Activated CD4-positive, CD25-positive, alpha-beta regulatory T cell treated with anti-CD3 and anti-CD28 coated beads, Interleukin-2, amount 50 U/mL, for 72 hours (primary cell): ENCODE measurements around the gene BPIFA3.

Experiments used
- DNase-seq: peaks from one replicate; pipeline ENCODE4 v3.0.0; 2021

BPIFA3 gene

DNA sequence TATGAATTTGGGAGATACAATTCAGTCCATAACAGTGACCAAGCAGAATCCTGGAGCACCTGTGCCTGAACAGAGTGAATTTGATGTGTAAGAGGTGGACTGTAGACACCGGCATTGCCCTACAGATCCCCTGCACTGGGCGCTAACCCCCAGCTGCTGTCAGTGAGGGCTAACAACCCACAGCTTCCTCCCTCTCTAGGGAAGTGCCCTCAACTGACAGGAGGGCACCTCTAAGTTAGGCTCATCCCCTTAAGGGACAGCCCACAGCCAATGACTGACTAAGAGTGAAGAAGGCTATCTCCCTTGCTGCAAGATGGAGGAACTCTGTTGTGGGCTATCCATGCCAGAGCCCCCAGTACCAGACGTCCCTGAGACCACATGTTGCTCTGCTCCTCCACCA lies 50.5 kb downstream of the BPIFA3 start:
- no peak for DNase-seq

- no peak for DNase-seq
These were observed 55.2 kb downstream of the BPIFA3 start for GRCh38 chr20:33272155-33272873.

DNA sequence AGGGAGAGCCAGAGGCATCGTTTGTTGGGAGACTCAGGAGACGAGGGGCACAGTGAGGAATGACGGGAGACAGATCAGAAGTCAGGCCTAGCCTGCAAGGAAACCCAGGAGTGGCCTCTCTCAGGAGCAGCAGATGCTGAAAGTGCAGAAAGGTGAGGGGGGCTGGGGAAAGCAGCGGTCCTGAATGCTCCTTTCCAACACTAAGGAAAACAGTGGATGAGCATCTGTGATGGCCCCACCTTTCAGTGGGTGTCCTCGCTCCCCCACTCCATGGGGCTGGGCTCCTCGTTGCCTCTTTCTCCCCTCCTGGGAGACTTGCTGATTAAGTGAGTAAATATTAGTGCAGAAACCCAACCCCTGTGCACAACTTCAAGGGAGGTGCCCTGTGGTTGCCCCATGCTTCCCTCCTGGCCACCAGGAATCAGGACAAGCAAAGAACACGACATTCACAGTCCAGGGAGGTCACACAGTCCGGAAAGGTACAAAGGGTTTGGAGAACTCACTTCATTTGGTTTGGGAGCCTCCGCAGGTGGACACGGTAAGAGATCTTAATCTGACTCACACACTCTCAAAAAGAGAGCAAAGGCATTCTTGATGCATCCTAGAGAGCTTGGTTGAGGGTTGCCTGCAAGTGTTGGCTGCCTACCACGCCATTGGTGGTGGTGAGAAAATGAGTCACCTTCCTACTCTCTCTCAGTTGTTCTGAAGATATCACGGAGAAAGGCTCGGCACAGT lies 56.1 kb downstream of the BPIFA3 start:
- no peak for DNase-seq

GRCh38 chr20:33275215-33275614 lies 58.1 kb downstream of the BPIFA3 start:
- DNase-seq = no peak

- no peak for DNase-seq
These were observed 58.7 kb downstream of the BPIFA3 start for GRCh38 chr20:33275871-33276270.

DNA sequence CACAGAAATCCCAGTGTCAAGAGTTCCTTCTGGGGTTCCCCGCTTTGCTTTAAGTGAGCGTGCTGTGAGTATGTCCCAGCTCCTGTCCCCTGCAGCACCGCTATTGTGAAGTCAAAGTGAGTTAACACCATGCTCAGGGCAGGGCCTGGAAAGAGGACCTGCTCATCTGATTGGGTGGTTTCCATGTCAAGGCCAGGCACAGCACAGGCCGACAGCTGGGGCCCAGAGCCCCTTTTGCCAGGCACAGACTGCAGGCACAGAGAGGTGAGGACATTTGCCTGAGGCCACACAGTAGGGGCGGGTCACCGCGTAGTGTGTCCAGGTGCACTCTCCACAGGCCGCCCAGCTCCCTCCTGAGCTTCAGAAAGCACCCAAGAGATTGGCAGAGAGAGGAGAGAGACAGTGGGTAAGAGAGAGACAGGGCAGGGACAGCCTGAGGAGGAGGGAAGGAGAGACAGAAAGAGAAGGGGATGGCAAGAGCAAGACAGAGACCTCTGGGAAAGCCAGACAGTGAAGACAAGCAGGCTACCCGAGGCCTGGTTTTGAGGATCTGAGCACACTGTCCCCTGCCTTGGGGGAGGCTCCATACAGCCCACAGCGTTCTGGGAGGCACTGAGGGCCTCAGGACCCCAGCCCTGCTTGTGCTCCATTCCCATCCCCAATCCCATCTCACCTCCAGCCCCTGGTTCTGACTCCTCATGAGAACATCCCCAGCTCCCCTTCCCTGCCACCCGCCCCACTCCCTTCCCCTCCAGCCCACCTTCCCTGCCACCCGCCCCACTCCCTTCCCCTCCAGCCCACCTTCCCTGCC lies 59.4 kb downstream of the BPIFA3 start:
- DNase-seq = no peak
